Colonic mucosa (tissue), 4 donors: Measurements from ENCODE around the gene ERFL. TPM values are rescaled to one million over a fixed set of nuclear protein-coding genes. Genes with fewer than 3 reads are reported as not detected.

Experiments used
- DNase-seq: peaks from one replicate; pipeline ENCODE4 v3.0.0-alpha.2; 2020
- H3K27ac ChIP-seq: fragments of 200-600 bp; one replicate; pipeline ENCODE4 v1.8.0; 2021
- H3K27me3 ChIP-seq: fragments of 200-600 bp; one replicate; pipeline ENCODE4 v1.8.0; 2021
- H3K36me3 ChIP-seq: fragments of 200-600 bp; one replicate; pipeline ENCODE4 v1.8.0; 2021
- H3K4me1 ChIP-seq: fragments of 200-600 bp; one replicate; pipeline ENCODE4 v1.8.0; 2021; ENCODE audit warnings: mild to moderate bottlenecking
- H3K4me3 ChIP-seq: fragments of 200-600 bp; one replicate; pipeline ENCODE4 v1.8.0; 2021
- H3K9ac ChIP-seq, 2 donors: one replicate each; pipeline ENCODE4 v1.7.0; 2013; ENCODE audit warnings: control low read depth in 2 of 2, low read depth in 2 of 2, low read length in 2 of 2
- H3K9me3 ChIP-seq: fragments of 200-600 bp; one replicate; pipeline ENCODE4 v1.8.0; 2021
- CTCF ChIP-seq: fragments of 200-600 bp; IDR thresholded peaks from one replicate; pipeline ENCODE4 v1.8.0; 2022; ENCODE audit warnings: antibody characterized with exemption, mild to moderate bottlenecking
- intact Hi-C: fragments of 100-400 bp; cut with DNase I; formaldehyde crosslinking; loops from one replicate; pipeline ENCODE4 v1.14.1; 2022
- total RNA-seq, 2 donors: library from RNA; stranded (reverse); fragmentation: NEBNext Ultra II Directional in 1 of 2; extraction: Animal tissue kit (Norgen Biotek cat#: 25700) in 1 of 2; gene quantifications; one replicate each; pipeline ENCODE4 v1.2.1, GENCODE V29; 2021
- donor health status: healthy.
- donor health status: DM: no; HTN: no; CAD: no.
- donor health status: DM: no; HTN: no; CAD: no.

ERFL gene
- total RNA-seq, 2 donors from 2014 or later: 0.42 to 0.47 TPM

GRCh38 chr19:41893899-41894298 is 34.4 kb downstream of the ERFL start:
- no peaks in the 10 kb centered on the region for H3K27me3 ChIP-seq
- H3K36me3 ChIP-seq: peaks cover 24% of the 10 kb centered on the region
- H3K4me3 ChIP-seq: no peak overlapping the region
- DNase-seq: no peak
- no peaks in the 10 kb centered on the region for H3K4me1 ChIP-seq
- no peaks in the 10 kb centered on the region for H3K9me3 ChIP-seq
- intact Hi-C loops: no loop called here
- no peak for TF ChIP-seq CTCF
- no peak overlapping the region for H3K27ac ChIP-seq
- no peak overlapping the region for H3K9ac ChIP-seq

- intact Hi-C loops: no loop called here
- Histone ChIP-seq H3K4me3 (no peak overlapping the region), H3K4me1 (peaks cover 3% of the 10 kb centered on the region), H3K27ac (no peak overlapping the region), H3K36me3 (peaks cover 15% of the 10 kb centered on the region), H3K9me3 (no peaks in the 10 kb centered on the region), H3K9ac (no peak overlapping the region), H3K27me3 (no peaks in the 10 kb centered on the region)
- no peak for DNase-seq
- TF ChIP-seq CTCF: no peak
Measured at GRCh38 chr19:41892173-41892902, 35.9 kb downstream of the ERFL start.

- H3K27me3 ChIP-seq: no peaks in the 10 kb centered on the region
- H3K9me3 ChIP-seq: no peaks in the 10 kb centered on the region
- H3K4me1 ChIP-seq: peaks cover 16% of the 10 kb centered on the region
- intact Hi-C loops: no loop called here
- no peak for TF ChIP-seq CTCF
- no peak overlapping the region for H3K9ac ChIP-seq
- H3K4me3 ChIP-seq: no peak overlapping the region
- no peak overlapping the region for H3K27ac ChIP-seq
- DNase-seq: no peak
- peaks cover 10% of the 10 kb centered on the region for H3K36me3 ChIP-seq
Measured at GRCh38 chr19:41890936-41891335, 37.3 kb downstream of the ERFL start.

GRCh38 chr19:41889896-41890295 is 38.4 kb downstream of the ERFL start:
- Histone ChIP-seq H3K9ac (no peak overlapping the region), H3K27me3 (no peaks in the 10 kb centered on the region), H3K9me3 (no peaks in the 10 kb centered on the region), H3K4me3 (no peak overlapping the region), H3K4me1 (peaks cover 19% of the 10 kb centered on the region), H3K36me3 (peaks cover 7% of the 10 kb centered on the region), H3K27ac (no peak overlapping the region)
- no peak for DNase-seq
- intact Hi-C loops: no loop called here
- TF ChIP-seq CTCF: no peak

- no peaks in the 10 kb centered on the region for H3K9me3 ChIP-seq
- no peak for DNase-seq
- no peak overlapping the region for H3K4me3 ChIP-seq
- H3K27me3 ChIP-seq: no peaks in the 10 kb centered on the region
- intact Hi-C loops: no loop called here
- H3K9ac ChIP-seq: no peak overlapping the region
- H3K27ac ChIP-seq: no peak overlapping the region
- no peak for TF ChIP-seq CTCF
- peaks cover 19% of the 10 kb centered on the region for H3K4me1 ChIP-seq
- peaks cover 7% of the 10 kb centered on the region for H3K36me3 ChIP-seq
Measured at GRCh38 chr19:41888926-41889325, 39.3 kb downstream of the ERFL start.
